ENCODE measurements around the gene CFAP73.

Gene CFAP73

GRCh38 chr12:113149361-113150150 lies at the start of gene CFAP73:
TSS of gene CFAP73 (plus strand) at chr12:113149724. CDS start at chr12:113149858, 134 bp downstream.
- H3K4me3 ChIP-seq (ENCODE audit: low read depth, low read length), result no peak within 1 kb of the TSS
- in situ Hi-C loops (cut with HindIII; ENCODE audit: low sequenced_read_pairs), result no loop called here
- DNase-seq (ENCODE audit: low read depth, low spot score), result peak; percentile 85
- TF ChIP-seq CTCF (IDR thresholded peaks at IDR 0.05; ENCODE audit: low read depth, low read length), result peak; percentile 7

- no peak overlapping the region for H3K4me3 ChIP-seq (ENCODE audit: low read depth, low read length)
- TF ChIP-seq CTCF (IDR thresholded peaks at IDR 0.05; ENCODE audit: low read depth, low read length), result no peak
- in situ Hi-C loops (cut with HindIII; ENCODE audit: low sequenced_read_pairs), result no loop called here
- DNase-seq (ENCODE audit: low read depth, low spot score), result no peak
These were observed 49.8 kb upstream of the CFAP73 start for GRCh38 chr12:113099764-113100163.

- H3K4me3 ChIP-seq (ENCODE audit: low read depth, low read length), result no peak overlapping the region
- TF ChIP-seq CTCF (IDR thresholded peaks at IDR 0.05; ENCODE audit: low read depth, low read length), result no peak
- no peak for DNase-seq (ENCODE audit: low read depth, low spot score)
- in situ Hi-C loops (cut with HindIII; ENCODE audit: low sequenced_read_pairs), result no loop called here
These were observed 47.8 kb upstream of the CFAP73 start for GRCh38 chr12:113101751-113102150.

GRCh38 chr12:113102811-113103210 lies 46.7 kb upstream of the CFAP73 start:
- in situ Hi-C loops (cut with HindIII; ENCODE audit: low sequenced_read_pairs), result no loop called here

DNA sequence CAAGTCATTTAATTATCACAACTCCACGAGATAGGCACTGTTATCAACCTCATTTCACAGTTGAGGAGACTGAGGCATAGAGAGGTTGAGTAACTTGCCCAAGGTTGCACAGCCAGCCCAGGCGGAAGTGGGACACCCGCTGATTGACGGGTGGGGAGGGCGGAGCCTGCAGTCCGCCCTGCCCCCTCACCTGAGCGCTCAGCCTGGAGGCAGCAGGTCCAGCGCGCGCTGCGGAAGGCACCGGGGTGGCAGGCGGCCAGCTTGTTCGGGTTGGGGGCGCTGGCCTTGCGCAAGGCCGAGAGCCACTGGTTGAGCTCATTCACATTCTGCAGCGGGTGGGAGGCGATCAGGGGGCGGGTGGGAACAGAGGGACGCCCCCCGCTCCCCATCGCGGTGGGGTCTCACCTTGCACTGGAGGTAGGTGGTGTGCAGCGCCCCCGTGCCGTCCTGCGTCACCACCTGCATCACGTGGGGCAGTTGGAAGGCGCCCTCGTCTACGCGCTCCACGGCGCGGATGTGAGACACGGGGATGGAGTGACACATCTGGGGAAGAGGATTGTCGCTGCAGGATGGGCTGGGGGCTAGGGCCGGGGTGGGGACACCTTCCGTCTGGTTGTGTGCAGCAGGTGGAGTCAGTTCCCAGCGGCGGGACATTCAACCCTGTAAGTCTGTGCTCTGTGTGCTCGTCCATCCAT lies 45.6 kb upstream of the CFAP73 start:
- no peak for DNase-seq (ENCODE audit: low read depth, low spot score)
- H3K4me3 ChIP-seq (ENCODE audit: low read depth, low read length), result no peak overlapping the region
- in situ Hi-C loops (cut with HindIII; ENCODE audit: low sequenced_read_pairs), result no loop called here
- TF ChIP-seq CTCF (IDR thresholded peaks at IDR 0.05; ENCODE audit: low read depth, low read length), result no peak

More at GRCh38 chr12:113102811-113103210, 46.7 kb upstream of the CFAP73 start:
- no peak for DNase-seq (ENCODE audit: low read depth, low spot score)
- TF ChIP-seq CTCF (IDR thresholded peaks at IDR 0.05; ENCODE audit: low read depth, low read length), result no peak
- no peak overlapping the region for H3K4me3 ChIP-seq (ENCODE audit: low read depth, low read length)

DNA sequence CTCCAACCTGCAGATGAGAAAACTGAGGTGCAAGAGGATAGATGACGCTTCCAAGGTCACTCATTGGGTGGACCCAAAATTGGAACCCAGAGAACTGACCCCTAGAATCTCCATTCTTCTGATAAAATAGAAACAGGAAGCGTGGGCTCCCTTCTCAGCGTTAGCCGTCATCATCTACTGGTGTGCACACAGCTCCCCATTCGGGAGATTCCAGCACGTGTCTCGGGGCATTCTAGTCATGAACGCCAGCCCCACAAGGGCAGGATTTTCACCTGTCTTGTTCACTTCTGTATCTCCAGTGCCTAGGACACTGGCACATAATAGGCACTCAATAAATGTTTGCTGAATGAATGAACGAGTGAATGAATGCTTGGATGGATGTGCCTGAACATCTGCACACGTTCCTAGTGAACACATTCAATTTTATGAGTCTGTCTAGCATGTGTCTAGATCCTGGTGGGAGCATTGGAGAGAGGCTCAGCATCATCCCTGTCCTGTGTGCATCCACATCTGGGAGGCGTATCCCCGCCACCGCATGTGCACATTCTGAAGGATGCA lies 44.5 kb upstream of the CFAP73 start:
- in situ Hi-C loops (cut with HindIII; ENCODE audit: low sequenced_read_pairs), result no loop called here
- DNase-seq (ENCODE audit: low read depth, low spot score), result no peak
- no peak for TF ChIP-seq CTCF (IDR thresholded peaks at IDR 0.05; ENCODE audit: low read depth, low read length)
- no peak overlapping the region for H3K4me3 ChIP-seq (ENCODE audit: low read depth, low read length)

Measured in astrocyte of the spinal cord (primary cell).